Lower lobe of right lung (tissue), 2 donors: Measurements from ENCODE around the gene MYF5. TPM values are rescaled to one million over a fixed set of nuclear protein-coding genes. Genes with fewer than 3 reads are reported as not detected.

Experiments used
- ATAC-seq, 2 donors: fragments of 200-7000 bp; cut with Tn5 transposase; one replicate each; pipeline ENCODE4 v1.9.1; 2020 to 2022; ENCODE audit warnings: mild to moderate bottlenecking in 2 of 2, moderate library complexity in 2 of 2
- DNase-seq: peaks from one replicate; pipeline ENCODE4 v3.0.0-alpha.2; 2020
- H3K27ac ChIP-seq: fragments of 200-600 bp; one replicate; pipeline ENCODE4 v1.8.0; 2022
- H3K27me3 ChIP-seq: fragments of 200-600 bp; one replicate; pipeline ENCODE4 v1.8.0; 2022; ENCODE audit warnings: low read depth
- H3K36me3 ChIP-seq: fragments of 200-600 bp; one replicate; pipeline ENCODE4 v1.8.0; 2022; ENCODE audit warnings: mild to moderate bottlenecking
- H3K4me1 ChIP-seq: fragments of 200-600 bp; one replicate; pipeline ENCODE4 v1.8.0; 2022
- H3K4me3 ChIP-seq: fragments of 200-600 bp; one replicate; pipeline ENCODE4 v1.8.0; 2022; ENCODE audit warnings: mild to moderate bottlenecking
- H3K9me3 ChIP-seq: fragments of 200-600 bp; one replicate; pipeline ENCODE4 v1.8.0; 2022
- CTCF ChIP-seq: fragments of 200-600 bp; IDR thresholded peaks from one replicate; pipeline ENCODE4 v1.8.0; 2022; ENCODE audit warnings: antibody characterized with exemption, mild to moderate bottlenecking
- intact Hi-C: fragments of 100-400 bp; cut with DNase I; formaldehyde crosslinking; loops from one replicate; pipeline ENCODE4 v1.11.0; 2022
- total RNA-seq: library from RNA; stranded (reverse); fragmentation: NEBNext Ultra II Directional; extraction: Animal tissue kit (Norgen Biotek cat#: 25700); gene quantifications from one replicate; pipeline ENCODE4 v1.2.1, GENCODE V29; 2021
- donor health status: DM: no; HTN: yes; CAD: no; lungs with severe emphysema.

The MYF5 gene
- total RNA-seq, 1 donor from 2014 or later: not detected

- Histone ChIP-seq H3K9me3 (no peaks in the 10 kb centered on the region), H3K36me3 (no peaks in the 10 kb centered on the region), H3K4me1 (no peaks in the 10 kb centered on the region), H3K27ac (no peak overlapping the region), H3K27me3 (peaks cover 31% of the 10 kb centered on the region), H3K4me3 (no peak overlapping the region)
- no peak for TF ChIP-seq CTCF
- intact Hi-C loops: no loop called here
- no peak for DNase-seq
- ATAC-seq: no peak
Measured at GRCh38 chr12:80711866-80712265, 4.8 kb upstream of the MYF5 start.

DNA sequence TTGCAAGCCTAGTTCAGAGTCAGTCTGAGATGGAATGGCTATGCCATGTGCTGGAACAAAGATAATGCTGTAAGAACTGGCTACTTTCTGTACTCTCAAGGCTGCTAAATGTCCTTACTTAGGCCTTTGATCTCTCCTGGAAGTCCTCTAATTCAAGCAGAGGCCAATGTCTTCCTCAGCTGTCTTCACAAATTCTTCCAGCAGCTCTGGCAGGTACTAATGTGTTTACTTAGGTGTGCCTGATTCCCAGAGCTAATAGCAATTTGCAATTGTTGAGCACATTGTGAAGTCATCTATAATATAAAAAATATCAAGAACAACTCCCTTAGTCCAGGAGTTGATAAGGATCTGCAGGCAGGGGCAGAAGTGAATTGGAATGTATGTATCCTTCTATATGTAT, 3.8 kb upstream of the MYF5 start:
- ATAC-seq (no peak), DNase-seq (no peak)
- Histone ChIP-seq H3K27ac (no peak overlapping the region), H3K36me3 (no peaks in the 10 kb centered on the region), H3K27me3 (peaks cover 24% of the 10 kb centered on the region), H3K4me3 (no peak overlapping the region), H3K4me1 (no peaks in the 10 kb centered on the region), H3K9me3 (no peaks in the 10 kb centered on the region)
- no peak for TF ChIP-seq CTCF
- intact Hi-C loops: no loop called here

GRCh38 chr12:80713419-80713818, 3.3 kb upstream of the MYF5 start:
- Histone ChIP-seq H3K27ac (no peak overlapping the region), H3K36me3 (no peaks in the 10 kb centered on the region), H3K4me3 (no peak overlapping the region), H3K4me1 (no peaks in the 10 kb centered on the region), H3K9me3 (no peaks in the 10 kb centered on the region), H3K27me3 (peaks cover 20% of the 10 kb centered on the region)
- no peak for TF ChIP-seq CTCF
- ATAC-seq (no peak), DNase-seq (no peak)
- intact Hi-C loops: no loop called here

- Histone ChIP-seq H3K36me3 (no peaks in the 10 kb centered on the region), H3K27ac (no peak overlapping the region), H3K9me3 (no peaks in the 10 kb centered on the region), H3K4me3 (no peak overlapping the region), H3K4me1 (no peaks in the 10 kb centered on the region), H3K27me3 (peaks cover 14% of the 10 kb centered on the region)
- intact Hi-C loops: no loop called here
- TF ChIP-seq CTCF: no peak
- ATAC-seq (no peak), DNase-seq (no peak)
Measured at GRCh38 chr12:80714055-80714454, 2.7 kb upstream of the MYF5 start.

- Histone ChIP-seq H3K4me1 (no peaks in the 10 kb centered on the region), H3K27me3 (peaks cover 9% of the 10 kb centered on the region), H3K4me3 (no peak overlapping the region), H3K27ac (no peak overlapping the region), H3K9me3 (no peaks in the 10 kb centered on the region), H3K36me3 (no peaks in the 10 kb centered on the region)
- DNase-seq (no peak), ATAC-seq (no peak)
- intact Hi-C loops: no loop called here
- no peak for TF ChIP-seq CTCF
Measured at GRCh38 chr12:80714846-80715245, 1.9 kb upstream of the MYF5 start.

- ATAC-seq (no peak), DNase-seq (no peak)
- no peak for TF ChIP-seq CTCF
- H3K9me3 ChIP-seq: no peaks in the 10 kb centered on the region
- H3K27me3 ChIP-seq: peaks cover 7% of the 10 kb centered on the region
- H3K4me1 ChIP-seq: no peaks in the 10 kb centered on the region
- H3K27ac ChIP-seq: no peak overlapping the region
- intact Hi-C loops: no loop called here
- H3K4me3 ChIP-seq: no peak overlapping the region
- no peaks in the 10 kb centered on the region for H3K36me3 ChIP-seq
Measured at GRCh38 chr12:80715713-80716249, 931 bp upstream of the MYF5 start.
